NCI-H2171 treated with DMSO at 0.1 percent for 48 hours (cell line): ENCODE results near the gene LPO.

Experiments used
- DNase-seq: peaks from one replicate; lab custom pipeline; 2025; lab: John Stamatoyannopoulos, UW

The LPO gene

GRCh38 chr17:58277802-58278595 is 39.6 kb downstream of the LPO start:
- DNase-seq = no peak

GRCh38 chr17:58278661-58279015 is 40.3 kb downstream of the LPO start:
- no peak for DNase-seq

- DNase-seq = no peak
These were observed 40.8 kb downstream of the LPO start for GRCh38 chr17:58279016-58279711.

- no peak for DNase-seq
These were observed 41.5 kb downstream of the LPO start for GRCh38 chr17:58279736-58280479.

GRCh38 chr17:58280480-58281217 is 42.3 kb downstream of the LPO start, which contains the start of gene MPO:
MPO (minus strand) TSS chr17:58280935; CDS start chr17:58280758, 177 bp downstream.
- no peak for DNase-seq

GRCh38 chr17:58281511-58282011 is 43.2 kb downstream of the LPO start:
- peak; percentile 79 for DNase-seq

- DNase-seq = no peak
These were observed 44.1 kb downstream of the LPO start for GRCh38 chr17:58282442-58282841.

- no peak for DNase-seq
These were observed 45.6 kb downstream of the LPO start for GRCh38 chr17:58283674-58284612.

- no peak for DNase-seq
These were observed 46.4 kb downstream of the LPO start for GRCh38 chr17:58284613-58285421.

- no peak for DNase-seq
These were observed 47.0 kb downstream of the LPO start for GRCh38 chr17:58285422-58285810.

- DNase-seq = peak; percentile 76
These were observed 51.5 kb downstream of the LPO start for GRCh38 chr17:58289869-58290268.

GRCh38 chr17:58291246-58291645 is 52.9 kb downstream of the LPO start:
- no peak for DNase-seq

GRCh38 chr17:58294034-58294433 is 55.6 kb downstream of the LPO start:
- no peak for DNase-seq

GRCh38 chr17:58300336-58300735 is 62.0 kb downstream of the LPO start:
- no peak for DNase-seq

- DNase-seq = no peak
These were observed 63.2 kb downstream of the LPO start for GRCh38 chr17:58301504-58302150.

GRCh38 chr17:58302171-58302918 is 64.0 kb downstream of the LPO start:
- peak; percentile 50 for DNase-seq

- DNase-seq = peak; percentile 26
These were observed 64.7 kb downstream of the LPO start for GRCh38 chr17:58302919-58303585.
